Activated CD4-positive, alpha-beta T cell treated with anti-CD3 and anti-CD28 coated beads for 4 hours (primary cell): ENCODE results near the gene PNPLA5.

Experiments
- DNase-seq, 2 donors: peaks; one replicate each; pipeline ENCODE4 v3.0.0-alpha.2; 2020

PNPLA5 gene

DNA sequence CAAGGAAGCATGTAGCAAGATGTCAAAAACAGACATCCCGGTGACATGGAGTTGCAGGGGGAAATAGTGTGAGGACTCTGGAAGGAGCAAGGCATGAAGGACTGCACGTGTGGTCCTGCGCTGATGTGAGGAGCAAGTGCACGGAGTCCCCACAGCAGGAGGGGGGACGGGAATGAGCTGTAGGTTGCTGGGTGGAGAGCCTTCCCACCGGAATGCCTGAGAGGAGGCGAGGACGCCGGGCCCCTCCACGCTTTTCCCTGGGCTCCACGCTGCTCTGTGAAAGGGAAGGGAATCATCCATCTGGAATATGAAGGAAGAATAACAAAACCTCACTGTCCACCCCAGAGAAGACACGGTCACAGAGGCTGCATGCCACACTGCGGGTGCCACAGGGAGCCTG is 56.1 kb downstream of the PNPLA5 start:
- no peak for DNase-seq

DNA sequence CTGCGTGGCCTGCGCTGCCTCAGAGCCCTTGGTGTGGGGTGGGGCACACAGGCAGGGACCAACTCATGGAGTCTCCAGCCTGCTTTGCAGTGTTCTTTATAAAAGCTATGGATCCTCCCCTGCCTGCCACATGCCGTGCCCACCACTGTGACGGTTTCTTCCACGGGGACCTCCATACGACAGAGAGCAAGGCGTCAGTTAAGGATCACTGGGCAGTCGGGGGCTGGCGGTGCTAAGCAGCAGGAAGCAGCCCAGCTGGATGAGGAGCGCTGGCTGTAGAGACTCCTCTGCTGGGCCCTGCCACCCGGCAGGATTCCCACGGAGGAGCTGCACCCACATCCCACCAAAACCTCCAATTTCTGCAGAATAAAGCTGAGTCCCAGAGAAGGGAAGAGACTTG is 56.6 kb downstream of the PNPLA5 start:
- DNase-seq, result no peak

DNA sequence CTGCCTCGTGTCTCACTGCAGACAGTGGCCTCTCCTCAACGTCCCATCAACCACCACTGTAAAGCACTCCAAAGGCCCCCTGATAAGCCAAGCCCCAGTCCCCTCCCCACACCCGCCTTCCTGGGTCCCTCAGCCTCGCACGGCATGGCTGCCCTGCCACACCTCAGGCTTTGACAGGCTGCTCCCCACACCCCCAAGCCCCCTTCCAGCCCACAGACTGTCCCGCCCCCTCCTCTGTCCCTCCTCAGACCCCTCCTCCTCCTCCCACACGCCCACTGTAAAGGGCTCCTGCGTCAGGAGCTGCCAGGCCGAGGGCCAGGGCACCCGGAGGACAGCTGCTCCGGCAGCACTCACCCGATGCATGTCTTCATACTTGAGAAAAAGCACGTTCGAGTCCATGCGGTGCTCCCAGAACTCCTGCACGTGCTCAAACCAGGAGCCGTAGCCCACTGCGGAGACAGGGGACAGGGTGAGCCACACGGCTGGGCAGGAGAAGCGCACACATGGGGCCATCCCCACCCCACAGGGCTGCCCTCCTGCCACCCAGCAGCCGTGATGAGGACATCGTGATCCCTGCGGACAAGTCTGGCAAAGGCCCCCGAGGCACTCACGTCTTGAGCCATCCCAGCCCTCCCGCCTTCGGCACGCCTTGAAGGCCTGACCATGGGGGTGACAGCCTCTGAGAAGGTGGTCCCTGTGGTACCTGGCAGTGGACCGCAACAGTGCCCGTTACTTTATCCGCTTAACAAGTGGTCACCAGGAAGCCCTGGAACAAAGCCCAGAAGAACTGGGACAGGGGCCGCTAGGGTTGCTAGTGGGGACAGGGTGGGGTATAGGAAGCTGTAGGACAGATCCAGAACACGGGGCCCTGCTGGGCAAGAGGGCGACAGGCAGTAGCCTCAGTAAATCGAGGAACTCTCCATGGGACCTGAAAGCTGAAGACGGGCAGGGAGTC is 58.2 kb downstream of the PNPLA5 start:
- DNase-seq, result no peak

DNA sequence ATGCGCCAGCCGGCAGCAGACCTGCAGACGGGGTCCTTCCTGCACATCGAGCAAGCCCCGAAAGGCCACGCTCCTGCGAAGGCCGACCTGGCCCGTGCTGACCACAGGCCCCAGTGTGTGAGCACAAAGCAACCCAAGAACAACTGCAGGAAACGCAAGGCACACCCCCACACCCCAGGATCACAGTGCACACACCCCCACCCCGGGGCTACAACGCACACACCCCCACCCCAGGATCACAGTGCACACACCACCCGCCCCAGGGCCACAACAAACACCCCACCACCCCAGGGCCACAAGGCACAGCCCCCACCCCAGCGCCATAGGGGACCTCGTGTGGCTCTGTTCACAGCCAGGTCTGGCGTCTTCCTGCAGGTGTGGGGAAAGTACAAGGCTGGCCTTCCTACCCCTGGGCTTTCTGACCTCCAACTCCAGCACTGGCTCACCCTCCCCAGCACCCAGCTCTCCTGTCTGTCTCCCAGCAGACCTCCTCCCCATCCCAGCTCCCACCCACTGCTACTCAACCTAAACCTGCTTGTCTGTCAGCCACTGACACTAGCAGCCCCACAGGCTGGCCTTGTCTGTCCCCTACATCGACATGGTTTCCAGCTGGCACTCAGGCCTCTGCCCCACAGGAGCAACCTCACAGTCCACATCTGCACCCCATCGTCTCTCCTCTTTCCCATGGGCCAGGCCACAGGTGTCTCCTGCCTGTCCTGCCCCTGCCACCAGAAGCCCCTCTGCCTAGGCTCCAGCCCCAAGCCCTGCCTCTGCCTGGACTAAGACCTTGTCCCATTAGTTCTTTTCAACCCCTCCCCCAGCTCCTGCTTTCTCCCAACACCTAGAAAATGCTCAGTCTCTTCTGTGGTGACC is 59.2 kb downstream of the PNPLA5 start:
- no peak for DNase-seq

GRCh38 chr22:43831561-43832392 is 60.0 kb downstream of the PNPLA5 start:
- no peak for DNase-seq

GRCh38 chr22:43830931-43831560 is 60.8 kb downstream of the PNPLA5 start:
- no peak for DNase-seq

GRCh38 chr22:43829904-43830851 is 61.6 kb downstream of the PNPLA5 start:
- no peak for DNase-seq
